ENCODE measurements around the gene ANKRD17.

The ANKRD17 gene

DNA sequence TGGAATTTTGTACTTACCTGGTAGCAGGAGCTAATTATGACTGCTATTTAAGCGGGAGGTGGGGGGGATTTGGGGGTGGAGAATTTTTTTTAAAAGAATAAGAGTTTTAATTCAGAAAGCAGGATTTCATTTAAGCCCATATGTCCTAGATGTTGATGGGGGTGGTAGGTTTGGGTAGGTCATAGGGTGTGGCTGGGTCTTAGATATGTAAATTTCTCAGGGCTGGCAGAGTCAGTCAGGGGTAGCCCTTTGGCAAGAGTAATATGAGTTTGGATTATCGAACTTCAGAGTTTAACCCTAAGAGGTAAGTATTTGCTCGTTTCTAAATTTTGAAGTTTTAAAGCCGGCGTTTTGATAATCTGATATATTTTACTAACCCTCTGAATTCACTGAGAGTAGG, 153.9 kb downstream of the ANKRD17 start:
- no peak for DNase-seq (ENCODE audit: low spot score)

GRCh38 chr4:73103799-73104503, 154.6 kb downstream of the ANKRD17 start:
- DNase-seq (ENCODE audit: low spot score) = no peak

DNA sequence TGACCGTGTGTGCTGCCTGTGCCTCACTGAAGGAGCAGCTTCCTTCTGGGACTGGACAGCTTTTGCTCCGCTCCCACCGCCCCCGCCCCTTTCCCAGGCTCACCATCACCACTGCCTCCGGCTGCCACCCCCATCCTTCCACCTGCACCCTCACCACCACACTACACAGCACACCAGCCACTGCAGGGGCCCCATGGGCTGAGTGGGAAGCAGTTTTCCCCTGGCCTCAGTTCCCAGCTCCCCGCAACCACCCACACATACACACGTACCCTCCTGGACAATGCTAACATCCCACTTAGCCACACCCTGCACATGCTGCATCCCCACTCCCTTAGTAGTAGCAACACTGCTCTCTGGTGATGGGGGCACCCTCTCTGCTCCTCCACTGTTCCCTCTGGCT, 159.5 kb downstream of the ANKRD17 start:
- no peak for DNase-seq (ENCODE audit: low spot score)

- no peak for DNase-seq (ENCODE audit: low spot score)
Measured at GRCh38 chr4:73098713-73099112, 159.9 kb downstream of the ANKRD17 start.

DNA sequence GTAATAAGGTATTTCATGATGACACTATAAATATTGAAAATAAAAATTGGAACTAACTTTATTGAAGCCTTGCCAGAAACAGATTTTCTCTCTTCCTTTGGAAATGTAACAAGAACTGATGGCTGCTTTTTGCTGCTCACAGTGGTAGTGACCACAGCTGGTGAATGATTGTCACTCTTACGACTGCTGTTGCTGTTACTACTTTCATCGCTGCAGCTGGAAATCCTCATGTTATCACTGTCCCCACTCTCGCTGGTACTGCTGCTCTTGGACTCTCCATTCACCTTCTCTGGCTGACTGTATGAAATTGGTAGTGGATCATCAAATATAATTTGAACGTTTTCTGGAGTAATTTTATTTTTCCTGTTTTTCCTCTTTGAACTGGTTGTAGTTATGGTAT, 160.6 kb downstream of the ANKRD17 start:
- no peak for DNase-seq (ENCODE audit: low spot score)

GRCh38 chr4:73092868-73093267, 165.7 kb downstream of the ANKRD17 start:
- no peak for DNase-seq (ENCODE audit: low spot score)

DNA sequence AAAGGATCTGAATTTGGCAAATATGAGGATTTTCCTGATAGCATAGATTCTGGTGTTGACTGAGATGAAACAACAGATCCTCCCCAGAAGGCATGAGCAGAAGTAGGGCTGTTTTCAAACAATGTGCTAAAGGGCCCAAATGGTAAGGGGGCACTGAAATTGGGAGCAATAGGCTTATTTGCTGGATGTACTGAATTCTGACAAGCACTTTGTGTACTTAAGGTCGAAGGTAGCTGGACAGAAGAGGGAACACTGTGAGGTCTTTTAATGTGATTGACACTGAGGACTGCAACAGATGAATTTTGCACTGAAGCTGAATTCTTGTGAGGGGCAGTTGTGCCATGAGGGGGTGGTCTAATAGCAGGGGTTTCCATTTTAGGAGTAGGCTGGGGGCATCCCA, 167.9 kb downstream of the ANKRD17 start:
- no peak for DNase-seq (ENCODE audit: low spot score)

DNA sequence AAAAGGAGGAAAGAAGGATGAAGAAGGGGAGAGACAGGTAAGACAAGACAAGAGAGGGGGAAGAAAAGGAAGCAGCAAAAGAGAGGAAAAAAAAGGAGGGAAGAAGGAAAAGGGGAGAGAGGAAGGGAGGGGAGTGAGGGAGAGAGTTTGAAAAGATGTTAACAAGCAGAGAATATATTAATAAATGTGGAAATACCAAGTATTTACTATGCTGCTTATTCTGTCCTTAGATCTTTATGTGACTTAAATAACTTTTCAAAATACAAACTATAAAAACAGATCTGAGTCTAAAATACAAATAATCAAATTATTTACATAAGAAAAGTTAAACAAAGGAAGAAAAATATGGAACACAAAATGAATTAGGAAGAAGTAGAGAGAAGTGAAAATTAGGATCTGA, 170.7 kb downstream of the ANKRD17 start:
- no peak for DNase-seq (ENCODE audit: low spot score)

DNA sequence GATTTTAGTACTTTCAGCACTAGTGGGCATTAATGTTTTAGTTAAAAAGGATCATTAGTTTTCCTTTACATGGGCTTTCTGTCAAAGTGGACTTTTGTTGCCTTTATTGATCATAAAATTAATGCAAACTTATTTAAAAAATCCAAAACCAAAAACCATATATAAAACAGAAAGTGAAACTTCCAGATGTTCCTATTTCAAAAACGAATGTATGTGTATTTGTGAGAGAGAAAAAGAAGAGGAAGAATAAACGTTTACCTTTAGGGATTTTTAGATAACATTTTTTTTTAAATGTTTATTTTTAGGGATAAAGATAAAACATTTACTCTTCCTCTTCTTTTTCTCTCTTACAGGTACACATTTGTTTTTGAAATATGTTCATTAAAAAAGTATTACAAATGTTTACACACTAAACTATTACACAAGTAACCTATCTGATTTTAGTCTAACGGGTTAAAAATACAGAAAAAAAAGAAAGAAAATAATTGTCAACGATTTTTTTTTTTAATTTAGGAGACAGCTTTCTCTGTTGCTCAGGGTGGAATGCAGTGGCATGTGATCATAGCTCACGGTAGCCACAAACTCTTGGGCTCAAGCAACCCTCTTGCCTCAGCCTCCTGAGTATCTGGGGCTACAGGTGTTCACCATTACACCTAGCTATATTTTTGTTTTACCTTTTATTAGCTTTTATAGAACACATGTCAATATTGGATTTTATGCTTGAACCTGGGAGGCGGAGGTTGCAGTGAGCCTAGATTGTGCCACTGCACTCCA, 172.3 kb downstream of the ANKRD17 start:
- DNase-seq (ENCODE audit: low spot score) = no peak

DNA sequence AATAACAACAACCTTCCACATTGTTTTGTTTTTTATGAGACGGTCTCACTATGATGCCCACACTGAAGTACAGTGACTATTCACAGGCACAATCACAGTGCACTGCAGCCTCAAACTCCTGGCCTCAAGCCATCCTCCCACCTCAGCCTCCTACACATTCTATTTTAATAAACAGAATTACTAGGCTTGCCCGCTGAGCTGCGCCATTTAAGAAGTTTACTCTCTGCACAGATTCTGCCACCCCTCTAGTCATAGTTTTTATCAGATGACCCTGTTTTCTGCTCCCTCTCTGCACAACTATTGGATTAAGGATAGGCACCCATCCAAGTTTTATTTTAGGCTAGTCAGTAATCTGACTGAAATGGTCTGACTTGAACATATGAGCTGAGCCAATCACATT, 177.8 kb downstream of the ANKRD17 start:
- no peak for DNase-seq (ENCODE audit: low spot score)

GRCh38 chr4:73075832-73076231, 182.8 kb downstream of the ANKRD17 start:
- no peak for DNase-seq (ENCODE audit: low spot score)

GRCh38 chr4:73070074-73070390, 188.6 kb downstream of the ANKRD17 start:
- no peak for DNase-seq (ENCODE audit: low spot score)

- peak; percentile 97 for DNase-seq (ENCODE audit: low spot score)
Measured at GRCh38 chr4:73069338-73070073, 189.1 kb downstream of the ANKRD17 start, which contains the start of gene COX18. Gene COX18, minus strand, starts transcription at chr4:73069716. Its CDS starts 67 bp downstream, at chr4:73069649.

DNA sequence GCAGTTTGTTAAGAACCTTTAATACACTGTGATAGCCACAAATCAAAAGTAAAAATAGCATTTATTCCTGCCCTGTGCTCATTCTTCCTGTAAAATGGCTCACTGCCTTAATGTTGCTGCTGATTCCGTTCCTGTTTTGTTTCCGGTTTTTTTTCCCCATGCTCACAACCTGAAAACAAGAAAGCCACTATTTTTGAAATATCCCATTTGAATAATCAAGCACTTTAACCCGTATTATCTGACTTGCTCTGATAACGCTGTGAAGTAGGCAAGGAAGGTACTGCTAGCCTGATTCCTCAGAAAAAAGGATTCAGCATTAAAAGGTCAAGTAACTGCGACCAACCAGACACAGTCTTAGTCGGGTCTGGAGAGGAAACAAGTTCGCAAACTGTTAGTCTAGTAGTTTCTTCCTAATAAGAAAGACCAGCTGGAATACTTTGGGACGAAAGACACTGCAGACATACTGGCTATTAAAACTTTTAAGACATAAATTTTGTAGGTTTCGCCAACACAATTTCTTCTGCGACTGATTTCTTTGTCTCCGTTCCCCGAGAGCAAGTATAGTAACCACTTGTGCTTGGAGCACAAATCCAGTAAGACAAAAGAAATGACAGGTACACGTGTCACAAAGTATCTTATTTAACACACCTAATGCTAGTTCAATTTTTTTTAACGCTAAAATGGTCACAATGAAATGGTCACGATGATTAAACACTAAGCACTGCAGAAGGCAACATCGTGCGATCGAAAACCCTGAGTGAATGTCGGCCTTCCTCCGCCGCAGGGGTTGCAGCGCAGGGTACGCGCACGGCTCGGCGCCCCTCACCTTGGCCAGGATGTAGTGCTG, 189.9 kb downstream of the ANKRD17 start:
- DNase-seq (ENCODE audit: low spot score) = peak; percentile 15

DNA sequence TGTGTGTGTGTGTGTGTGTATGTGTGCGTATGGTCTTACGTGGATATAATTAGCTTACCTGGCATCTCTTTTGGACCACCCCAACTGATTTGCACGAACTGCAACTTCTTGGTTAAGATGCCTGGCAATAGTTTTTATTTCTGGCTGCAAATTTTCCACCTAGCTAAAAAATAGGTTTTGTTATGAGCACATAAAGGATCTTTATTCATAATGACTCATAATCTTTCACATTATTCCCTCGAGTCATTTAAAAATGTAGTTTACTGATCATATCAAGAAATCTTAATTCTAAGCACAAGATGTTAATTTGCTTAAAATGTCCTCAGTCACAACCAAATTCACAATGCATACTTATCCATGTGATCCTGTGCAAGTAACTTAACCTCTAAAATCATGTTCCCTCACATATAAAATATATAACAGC, 190.6 kb downstream of the ANKRD17 start:
- DNase-seq (ENCODE audit: low spot score) = peak; percentile 6

DNA sequence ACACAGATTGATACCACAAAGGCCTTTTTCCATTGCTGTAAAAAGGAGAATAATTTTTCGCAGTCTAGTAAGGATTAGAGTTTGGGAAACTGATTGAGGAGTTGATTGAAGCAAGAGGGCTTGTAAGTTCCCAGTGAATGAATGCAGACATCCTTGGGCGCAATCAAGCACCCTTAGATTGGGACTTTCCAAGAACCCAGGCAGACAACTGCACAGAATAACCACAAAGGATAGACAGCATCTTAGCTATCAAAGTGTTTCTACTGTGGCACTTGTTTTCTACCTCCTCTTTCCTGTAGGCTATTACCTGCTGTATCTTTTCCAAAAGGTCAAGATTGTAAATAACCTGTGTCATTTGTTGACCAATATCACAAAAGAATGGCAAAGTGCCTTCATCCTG, 191.7 kb downstream of the ANKRD17 start:
- DNase-seq (ENCODE audit: low spot score) = no peak

DNA sequence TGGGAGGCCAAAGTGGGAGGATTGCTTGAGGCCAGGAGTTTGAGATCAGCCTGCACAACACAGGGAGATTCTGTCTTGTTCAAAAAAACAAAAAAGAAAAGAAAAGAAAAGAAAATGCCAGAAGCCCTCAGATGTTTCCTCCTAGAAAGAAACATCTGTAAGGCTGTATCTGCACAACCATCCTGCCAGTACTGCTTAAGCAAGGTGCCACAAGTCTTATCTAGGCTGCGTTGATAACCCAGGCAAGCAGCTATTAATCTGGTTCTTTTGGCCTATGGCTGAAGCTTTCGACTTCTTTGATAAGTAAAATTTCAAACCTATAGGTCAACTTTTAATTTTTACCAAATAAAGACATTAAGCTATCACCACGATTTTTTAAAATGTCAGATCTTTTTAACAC, 192.2 kb downstream of the ANKRD17 start:
- no peak for DNase-seq (ENCODE audit: low spot score)

DNA sequence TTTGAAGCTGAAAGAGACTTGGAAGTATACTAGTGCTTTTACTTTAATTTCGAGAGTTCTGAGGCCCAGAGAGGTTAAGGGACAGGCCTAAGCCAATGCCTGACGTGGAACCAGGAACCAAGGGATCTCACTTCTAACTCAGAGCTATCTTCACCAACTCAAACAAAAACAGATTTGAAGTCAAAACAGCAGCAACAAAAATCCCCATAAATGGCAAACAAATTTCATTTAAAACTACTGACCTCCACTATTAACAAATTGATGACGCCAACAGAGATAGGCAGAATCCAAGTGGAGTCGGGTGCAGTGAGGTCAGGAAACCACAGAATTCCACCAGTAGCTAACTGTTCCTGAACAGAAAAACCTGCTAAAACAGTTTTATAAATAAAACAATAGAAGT, 194.1 kb downstream of the ANKRD17 start:
- DNase-seq (ENCODE audit: low spot score) = no peak

DNA sequence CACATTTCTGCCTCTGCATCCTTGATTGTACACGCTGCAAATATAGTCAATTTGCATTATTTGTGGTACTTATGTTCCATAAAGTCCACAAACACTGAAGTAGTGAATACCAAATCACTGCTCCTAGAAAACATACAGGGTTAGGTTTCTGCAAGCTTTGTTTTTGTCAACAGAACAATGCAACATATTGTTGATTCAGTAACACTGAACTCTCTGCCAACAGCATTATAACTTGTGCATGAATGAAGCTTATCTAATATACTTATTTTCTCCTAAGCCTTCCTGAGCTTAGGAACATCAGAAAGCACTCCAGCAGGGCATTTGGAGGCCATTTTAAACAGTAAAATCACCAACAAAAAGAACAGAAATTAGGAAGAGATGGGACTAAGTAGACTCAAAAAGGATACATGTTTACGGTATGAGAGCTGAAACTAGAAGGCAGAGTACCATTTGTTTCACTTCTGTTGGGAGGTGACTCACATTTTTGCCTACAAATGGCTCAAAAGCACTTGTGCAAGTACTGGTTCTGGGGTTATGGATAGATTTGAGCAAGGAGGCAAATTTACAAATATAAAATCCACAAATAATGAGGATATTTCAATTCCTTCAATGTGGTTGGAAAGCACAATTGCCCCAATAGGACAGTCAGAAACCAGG, 203.2 kb downstream of the ANKRD17 start:
- DNase-seq (ENCODE audit: low spot score) = no peak

- DNase-seq (ENCODE audit: low spot score) = no peak
Measured at GRCh38 chr4:73053974-73054480, 204.6 kb downstream of the ANKRD17 start.

DNA sequence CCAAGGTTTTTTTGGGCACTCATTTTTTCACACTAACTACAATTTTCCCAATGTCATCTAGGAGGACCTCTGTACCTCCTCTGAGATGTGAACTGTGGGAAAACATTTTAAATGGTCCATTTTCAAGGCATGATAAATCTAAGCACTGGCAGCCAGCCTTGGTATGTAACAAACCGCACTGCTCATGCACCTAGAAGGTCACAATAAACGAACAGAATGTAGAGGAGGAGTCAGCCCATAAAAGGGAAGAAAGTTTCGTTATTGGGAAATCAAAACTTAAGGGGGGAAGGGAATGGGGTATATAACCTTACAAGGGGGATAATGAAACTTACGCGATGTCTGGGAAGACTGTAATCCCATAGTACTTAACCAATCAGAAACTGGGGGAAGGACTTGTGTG, 205.5 kb downstream of the ANKRD17 start:
- DNase-seq (ENCODE audit: low spot score) = no peak
